GM12864 (cell line): ENCODE data around the gene ERVV-1.
"Not testable (repeated sequence)": the region's sequence is repeated elsewhere in the genome, so short reads cannot be mapped to it uniquely, and the experiment has no call there.

ENCODE experiments used
- DNase-seq: peaks from one replicate; pipeline ENCODE4 v3.0.0-alpha.2; 2011; ENCODE audit warnings: low read depth
- H3K4me3 ChIP-seq: 2 replicates; pipeline ENCODE4 v1.5.1; 2011; ENCODE audit warnings: mild to moderate bottlenecking, low read depth, low read length, control low read depth
- CTCF ChIP-seq: IDR thresholded peaks from 2 replicates; pipeline ENCODE4 v1.5.1; 2011; ENCODE audit warnings: low read depth, mild to moderate bottlenecking, moderate library complexity, low read length, control low read depth, inconsistent platforms; ENCODE audit errors: missing control alignments

The ERVV-1 gene

GRCh38 chr19:53015730-53016129, 2.0 kb downstream of the ERVV-1 start:
- TF ChIP-seq CTCF: no peak
- H3K4me3 ChIP-seq: no peak overlapping the region
- no peak for DNase-seq

- no peak overlapping the region for H3K4me3 ChIP-seq
- no peak for TF ChIP-seq CTCF
- DNase-seq: no peak
Observed at GRCh38 chr19:53019684-53020083, 6.0 kb downstream of the ERVV-1 start.

GRCh38 chr19:53028306-53028705, 14.6 kb downstream of the ERVV-1 start:
- not testable (repeated sequence) for H3K4me3 ChIP-seq, DNase-seq

- no peak overlapping the region for H3K4me3 ChIP-seq
- DNase-seq: no peak
- TF ChIP-seq CTCF: no peak
Observed at GRCh38 chr19:53034054-53034453, 20.3 kb downstream of the ERVV-1 start.

- TF ChIP-seq CTCF: no peak
- no peak overlapping the region for H3K4me3 ChIP-seq
- no peak for DNase-seq
Observed at GRCh38 chr19:53034948-53035675, 21.4 kb downstream of the ERVV-1 start.

- H3K4me3 ChIP-seq: no peak overlapping the region
- no peak for DNase-seq
- TF ChIP-seq CTCF: no peak
Observed at GRCh38 chr19:53037101-53038097, 23.7 kb downstream of the ERVV-1 start.

GRCh38 chr19:53041366-53041765, 27.6 kb downstream of the ERVV-1 start:
- no peak for DNase-seq
- no peak for TF ChIP-seq CTCF
- no peak overlapping the region for H3K4me3 ChIP-seq
